T-helper 2 cell treated with Interferon-gamma antibody and Interleukin-4, amounts not matched to agents 5 μg/mL and 100 μg/mL, for 36 hours (primary cell): ENCODE results near the gene FAM149B1.

Source experiments
- DNase-seq: peaks from one replicate; pipeline ENCODE4 v3.0.0; 2021; ENCODE audit warnings: low spot score
- H3K27ac Mint-ChIP-seq: one replicate; pipeline ENCODE4 v1.8.0; 2021; ENCODE audit warnings: mild to moderate bottlenecking, mixed read lengths
- H3K27me3 Mint-ChIP-seq: one replicate; pipeline ENCODE4 v1.8.0; 2021; ENCODE audit warnings: low read depth, mixed read lengths
- H3K36me3 Mint-ChIP-seq: one replicate; pipeline ENCODE4 v1.8.0; 2021; ENCODE audit warnings: low read depth, mixed read lengths
- H3K4me1 Mint-ChIP-seq: one replicate; pipeline ENCODE4 v1.8.0; 2021; ENCODE audit warnings: low read depth, mixed read lengths
- H3K4me3 Mint-ChIP-seq: one replicate; pipeline ENCODE4 v1.8.0; 2022; ENCODE audit warnings: mild to moderate bottlenecking, moderate library complexity, mixed read lengths
- H3K9me3 Mint-ChIP-seq: one replicate; pipeline ENCODE4 v1.8.0; 2021; ENCODE audit warnings: mixed read lengths

The FAM149B1 gene

DNA sequence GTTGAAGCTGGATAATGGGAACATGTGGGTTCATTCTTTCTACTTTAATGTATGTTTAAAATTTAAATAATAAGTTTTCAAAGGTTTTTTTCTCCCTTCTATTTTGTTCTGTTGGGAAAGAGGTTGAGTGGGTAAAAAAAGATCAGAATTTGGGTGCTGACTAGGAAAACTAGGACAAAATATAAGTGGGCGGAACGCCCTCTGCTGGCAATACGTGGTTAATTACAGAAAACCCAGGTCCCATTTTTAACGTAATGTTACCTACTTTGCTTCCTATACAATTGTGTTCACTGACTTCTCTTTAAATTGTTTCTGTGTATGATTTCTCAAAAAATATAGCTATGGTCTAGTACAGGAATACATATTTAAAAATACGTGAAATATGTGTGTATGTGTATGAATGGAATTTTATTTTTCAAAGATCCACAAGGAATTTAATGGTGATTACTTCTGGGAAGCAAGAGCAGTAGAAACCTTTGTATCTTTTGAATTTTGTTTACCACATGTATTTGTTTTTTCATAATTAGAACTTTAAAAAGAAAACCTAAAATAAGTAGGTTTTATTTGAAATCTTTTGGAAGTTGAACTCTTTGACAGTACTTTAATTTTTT lies 8.8 kb upstream of the FAM149B1 start:
- Mint-ChIP-seq H3K4me1 (peaks cover 28% of the 10 kb centered on the region), H3K4me3 (no peak overlapping the region), H3K36me3 (peaks cover 48% of the 10 kb centered on the region), H3K9me3 (no peaks in the 10 kb centered on the region), H3K27me3 (no peaks in the 10 kb centered on the region), H3K27ac (no peak overlapping the region)
- peak; percentile 25 for DNase-seq

DNA sequence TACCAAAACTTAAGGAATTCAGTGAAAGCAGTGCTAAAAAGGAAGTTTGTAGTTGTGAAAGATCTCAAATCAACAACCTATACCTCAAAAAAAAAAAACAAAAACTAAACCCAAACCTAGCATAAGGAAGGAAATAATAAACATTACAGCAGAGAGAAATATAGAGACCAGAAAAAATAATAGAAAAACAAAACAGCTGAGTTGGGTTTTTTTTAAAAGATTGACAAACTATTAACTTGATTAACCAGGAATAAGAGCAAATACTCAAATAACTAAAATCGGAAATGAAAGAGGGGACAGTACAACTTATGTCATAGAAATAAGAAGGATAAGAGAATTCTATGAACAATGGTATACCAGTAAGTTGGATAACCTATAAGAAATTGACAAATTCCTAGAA lies 6.8 kb upstream of the FAM149B1 start:
- Mint-ChIP-seq H3K4me3 (no peak overlapping the region), H3K36me3 (peaks cover 41% of the 10 kb centered on the region), H3K4me1 (peaks cover 34% of the 10 kb centered on the region), H3K9me3 (no peaks in the 10 kb centered on the region), H3K27ac (no peak overlapping the region), H3K27me3 (no peaks in the 10 kb centered on the region)
- DNase-seq: no peak

DNA sequence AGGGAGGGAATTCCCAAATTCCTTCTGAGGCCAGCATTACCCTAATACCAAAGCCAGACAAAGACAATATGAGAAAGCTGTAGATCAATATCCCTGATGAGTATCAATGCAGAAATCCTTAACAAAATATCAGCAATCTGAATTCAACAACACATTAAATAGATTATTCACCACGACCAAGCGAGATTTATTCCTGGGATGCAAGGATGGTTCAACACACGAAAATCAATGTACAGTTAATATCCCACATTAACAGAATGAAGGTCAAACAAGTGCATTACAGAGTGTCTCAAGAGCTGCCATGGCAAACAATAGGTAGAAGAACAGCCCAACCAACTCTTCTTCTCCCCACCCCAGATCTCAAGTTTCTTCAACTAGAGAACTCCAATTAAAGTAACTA lies 6.3 kb upstream of the FAM149B1 start:
- no peak overlapping the region for H3K27ac Mint-ChIP-seq
- H3K4me1 Mint-ChIP-seq: peaks cover 40% of the 10 kb centered on the region
- H3K36me3 Mint-ChIP-seq: peaks cover 39% of the 10 kb centered on the region
- no peaks in the 10 kb centered on the region for H3K9me3 Mint-ChIP-seq
- no peak overlapping the region for H3K4me3 Mint-ChIP-seq
- no peaks in the 10 kb centered on the region for H3K27me3 Mint-ChIP-seq
- DNase-seq: no peak

DNA sequence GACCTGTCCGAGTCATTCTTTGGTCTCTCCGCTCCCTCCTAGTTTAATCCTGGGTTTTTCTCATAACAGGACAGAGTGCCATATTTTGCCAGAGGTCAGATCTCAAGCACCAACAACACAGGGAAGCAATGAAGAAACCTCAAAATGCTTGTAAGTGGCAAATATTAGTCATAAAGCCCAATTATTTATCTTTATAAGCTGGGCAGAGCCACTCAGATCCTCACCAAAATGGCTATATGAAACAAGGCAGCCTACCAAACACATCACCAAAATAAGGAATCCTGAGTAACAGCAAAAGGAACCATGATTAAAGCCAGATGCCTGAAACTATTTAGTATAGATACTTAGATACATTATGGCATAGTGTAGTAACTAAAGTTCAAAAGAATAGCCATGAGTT lies 4.8 kb upstream of the FAM149B1 start:
- peaks cover 42% of the 10 kb centered on the region for H3K36me3 Mint-ChIP-seq
- peak overlapping the region; percentile 12 for H3K27ac Mint-ChIP-seq
- peaks cover 52% of the 10 kb centered on the region for H3K4me1 Mint-ChIP-seq
- H3K4me3 Mint-ChIP-seq: no peak overlapping the region
- no peak for DNase-seq
- H3K9me3 Mint-ChIP-seq: no peaks in the 10 kb centered on the region
- H3K27me3 Mint-ChIP-seq: no peaks in the 10 kb centered on the region

DNA sequence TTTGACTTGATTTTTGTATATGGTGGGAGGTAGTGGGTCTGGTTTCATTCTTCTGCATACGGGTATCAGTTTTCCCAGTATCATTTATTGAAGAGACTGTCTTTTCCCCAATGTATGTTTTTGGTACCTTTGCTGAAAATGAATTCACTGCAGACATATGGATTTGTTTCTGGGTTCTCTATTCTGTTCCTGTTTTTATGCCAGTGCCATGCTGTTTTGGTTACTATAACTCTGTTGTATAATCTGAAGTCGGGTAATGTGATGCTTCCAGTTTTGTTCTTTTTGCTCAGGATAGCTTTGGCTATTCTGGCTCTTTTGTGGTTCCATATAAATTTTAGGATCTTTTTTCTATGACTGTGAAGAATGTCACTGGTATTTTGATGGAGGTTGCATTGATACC lies 947 bp upstream of the FAM149B1 start:
- Mint-ChIP-seq H3K4me1 (peaks cover 42% of the 10 kb centered on the region), H3K27ac (peak overlapping the region; percentile 100), H3K27me3 (no peaks in the 10 kb centered on the region), H3K36me3 (peaks cover 28% of the 10 kb centered on the region), H3K9me3 (no peaks in the 10 kb centered on the region), H3K4me3 (peak overlapping the region; percentile 100)
- DNase-seq: no peak

DNA sequence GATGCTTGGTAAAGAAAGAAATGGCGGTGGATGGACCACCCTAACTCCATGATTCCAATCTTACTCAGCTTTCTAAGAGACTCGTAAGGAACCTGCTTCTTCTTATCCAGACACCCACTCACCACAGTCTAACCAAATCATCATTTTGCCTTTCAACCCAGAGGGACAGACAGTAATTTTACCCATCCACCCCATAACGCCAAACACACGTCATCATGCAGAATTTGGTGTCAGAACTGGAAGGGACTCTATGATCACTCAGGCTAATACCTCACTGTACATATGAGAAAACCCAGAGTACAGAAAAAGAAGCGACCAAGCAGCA lies 499 bp upstream of the FAM149B1 start:
- Mint-ChIP-seq H3K4me1 (peaks cover 39% of the 10 kb centered on the region), H3K27me3 (no peaks in the 10 kb centered on the region), H3K9me3 (no peaks in the 10 kb centered on the region), H3K4me3 (peak overlapping the region; percentile 100), H3K36me3 (peaks cover 24% of the 10 kb centered on the region), H3K27ac (peak overlapping the region; percentile 100)
- peak; percentile 19 for DNase-seq

DNA sequence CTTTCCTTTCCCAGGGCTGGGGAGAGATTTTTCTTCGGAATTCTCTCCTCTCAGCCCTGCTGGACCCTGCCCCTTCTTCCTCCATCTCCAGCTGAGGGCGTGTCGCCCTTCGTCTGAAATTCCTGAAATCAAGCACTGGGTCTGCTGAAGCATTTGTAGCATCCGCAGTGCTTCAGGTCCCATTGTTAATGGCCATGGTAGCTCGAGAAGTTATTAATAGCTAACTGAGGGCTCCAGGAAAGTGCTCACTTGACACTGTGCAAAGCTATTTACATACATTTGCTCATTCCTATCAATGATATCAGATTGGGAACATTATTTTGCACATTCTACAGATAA lies 515 bp downstream of the FAM149B1 start:
- Mint-ChIP-seq H3K36me3 (peaks cover 20% of the 10 kb centered on the region), H3K27me3 (no peaks in the 10 kb centered on the region), H3K4me1 (peaks cover 34% of the 10 kb centered on the region), H3K9me3 (no peaks in the 10 kb centered on the region), H3K4me3 (peak overlapping the region; percentile 92), H3K27ac (peak overlapping the region; percentile 91)
- DNase-seq: no peak

DNA sequence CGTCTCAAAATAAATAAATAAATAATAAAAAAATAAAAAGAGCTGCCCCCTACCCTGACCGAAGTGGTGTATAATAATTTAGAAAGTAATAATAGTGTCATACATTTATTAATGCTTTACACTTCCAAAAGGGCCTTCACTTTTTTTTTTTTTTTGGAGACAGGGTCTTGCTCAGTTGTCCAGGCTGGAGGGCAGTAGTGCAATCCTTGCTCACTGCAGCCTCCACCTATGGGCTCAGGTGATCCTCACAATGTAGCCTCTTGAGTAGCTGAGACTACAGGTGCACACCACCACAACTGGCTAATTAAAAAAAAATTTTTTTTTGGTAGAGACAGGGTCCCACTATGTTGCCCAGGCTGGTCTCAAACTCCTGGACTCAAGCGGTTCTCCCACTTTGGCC lies 1.4 kb downstream of the FAM149B1 start:
- peak overlapping the region; percentile 54 for H3K4me3 Mint-ChIP-seq
- H3K27ac Mint-ChIP-seq: peak overlapping the region; percentile 26

DNA sequence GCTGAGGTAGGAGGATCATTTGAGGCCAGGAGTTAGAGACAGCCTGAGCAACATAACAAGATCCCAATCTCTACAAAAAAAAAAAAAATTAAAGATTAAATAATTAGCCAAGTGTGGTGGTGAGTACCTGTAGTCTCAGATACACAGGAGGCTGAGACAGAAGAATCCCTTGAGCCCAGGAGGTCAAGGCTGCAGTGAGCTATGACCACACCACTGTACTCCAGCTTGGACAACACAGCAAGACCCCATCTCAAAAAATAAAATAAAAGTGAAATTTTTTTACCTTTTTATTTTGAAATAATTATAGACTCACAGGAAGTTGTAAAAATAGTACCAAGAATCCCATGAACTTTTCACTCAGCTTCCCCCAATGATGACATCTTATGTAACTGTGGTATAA lies 4.9 kb downstream of the FAM149B1 start:
- no peak overlapping the region for H3K27ac Mint-ChIP-seq

More for the DNA sequence above, 1.4 kb downstream of the FAM149B1 start:
- peaks cover 31% of the 10 kb centered on the region for H3K4me1 Mint-ChIP-seq
- no peak for DNase-seq
- no peaks in the 10 kb centered on the region for H3K9me3 Mint-ChIP-seq
- no peaks in the 10 kb centered on the region for H3K27me3 Mint-ChIP-seq
- peaks cover 16% of the 10 kb centered on the region for H3K36me3 Mint-ChIP-seq

DNA sequence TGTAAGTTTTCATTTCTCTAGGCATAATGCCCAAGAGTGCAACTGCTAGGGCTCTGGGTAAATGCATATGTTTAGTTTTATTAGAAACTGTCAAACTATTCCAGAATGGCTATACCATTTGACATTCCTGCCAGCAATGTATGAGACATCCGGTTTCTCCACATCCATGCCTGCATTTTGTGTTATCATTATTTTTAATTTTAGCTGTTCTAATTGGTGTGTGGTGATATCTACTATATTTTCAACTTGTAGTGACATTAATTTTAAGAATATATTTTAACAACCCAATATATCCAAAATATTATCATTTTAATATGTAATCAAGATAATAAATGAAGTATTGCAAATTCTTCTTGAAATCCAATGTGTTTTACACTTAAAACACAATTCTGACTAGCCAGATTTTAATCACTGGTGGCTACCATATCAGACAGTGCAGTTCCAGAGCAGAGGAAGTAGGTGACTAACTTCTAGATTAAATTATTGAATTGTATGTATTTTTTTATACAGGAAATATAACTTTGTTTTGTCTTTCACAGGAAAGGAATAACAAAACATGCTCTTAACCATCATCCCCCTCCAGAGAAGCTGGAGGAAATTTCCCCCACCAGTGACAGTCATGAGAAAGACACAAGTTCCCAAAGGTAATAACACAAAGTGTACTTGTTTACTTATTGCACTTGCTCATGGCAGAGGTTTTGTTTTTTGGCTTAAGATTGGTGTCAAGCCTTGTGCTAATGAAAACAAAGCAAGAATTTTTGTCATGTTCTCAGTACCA lies 6.4 kb downstream of the FAM149B1 start:
- no peak for DNase-seq
- no peaks in the 10 kb centered on the region for H3K9me3 Mint-ChIP-seq

More for the DNA sequence above, 4.9 kb downstream of the FAM149B1 start:
- H3K36me3 Mint-ChIP-seq: peaks cover 9% of the 10 kb centered on the region
- H3K27me3 Mint-ChIP-seq: no peaks in the 10 kb centered on the region
- H3K4me1 Mint-ChIP-seq: peaks cover 8% of the 10 kb centered on the region
- DNase-seq: no peak
- H3K9me3 Mint-ChIP-seq: no peaks in the 10 kb centered on the region
- no peak overlapping the region for H3K4me3 Mint-ChIP-seq

DNA sequence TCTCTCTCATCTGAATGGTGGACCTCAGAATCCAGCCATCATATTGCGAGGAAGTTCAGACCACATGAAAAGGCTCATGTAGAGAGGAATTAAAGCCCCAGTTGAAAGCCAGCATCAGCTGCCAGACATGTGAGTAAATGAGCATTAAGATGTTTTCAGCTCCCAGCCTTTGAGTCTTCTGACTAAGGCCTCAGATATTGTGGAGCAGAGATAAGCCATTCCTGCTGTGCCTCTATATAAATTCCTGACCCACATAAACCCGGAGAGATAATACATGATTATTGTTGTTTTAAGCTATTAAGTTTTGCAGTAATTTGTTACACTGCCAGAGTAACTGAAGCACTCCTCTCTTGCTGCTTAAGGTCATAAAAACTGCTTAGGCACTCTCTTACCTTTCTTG lies 14.6 kb downstream of the FAM149B1 start:
- no peaks in the 10 kb centered on the region for H3K27me3 Mint-ChIP-seq
- no peak for DNase-seq
- H3K36me3 Mint-ChIP-seq: peaks cover 19% of the 10 kb centered on the region
- no peak overlapping the region for H3K4me3 Mint-ChIP-seq
- H3K9me3 Mint-ChIP-seq: no peaks in the 10 kb centered on the region
- H3K4me1 Mint-ChIP-seq: no peaks in the 10 kb centered on the region
- H3K27ac Mint-ChIP-seq: no peak overlapping the region

More for the DNA sequence above, 6.4 kb downstream of the FAM149B1 start:
- Mint-ChIP-seq H3K36me3 (peaks cover 6% of the 10 kb centered on the region), H3K27me3 (no peaks in the 10 kb centered on the region), H3K27ac (no peak overlapping the region), H3K4me3 (no peak overlapping the region), H3K4me1 (peaks cover under 1% of the 10 kb centered on the region)

DNA sequence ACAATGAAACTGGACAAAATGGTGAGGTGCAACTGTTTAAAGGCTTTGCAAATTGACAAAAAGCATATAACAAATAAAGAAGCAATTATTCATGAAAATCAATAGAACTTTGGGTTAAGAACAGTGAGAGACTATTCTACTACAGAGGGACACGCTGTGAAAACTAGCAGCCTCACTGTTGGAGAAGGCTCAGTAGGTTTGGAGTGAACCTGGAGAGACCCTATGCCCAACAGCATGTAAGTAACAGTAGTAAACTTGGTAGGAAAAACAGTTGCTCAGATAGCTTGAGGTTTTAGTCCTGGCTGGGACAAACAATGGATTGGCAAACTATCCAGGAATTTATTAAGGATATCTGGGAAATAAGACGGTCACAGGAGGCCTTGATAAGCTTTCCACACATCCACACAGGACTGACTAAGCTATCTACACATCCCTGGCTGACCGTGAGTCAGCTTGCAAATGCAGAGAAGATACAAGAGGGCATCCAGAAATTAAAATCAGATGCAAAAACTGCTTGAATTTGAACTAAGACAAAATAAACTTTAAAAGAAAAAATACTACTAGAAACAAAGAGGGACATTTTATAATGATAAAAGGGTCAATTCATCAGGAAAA lies 15.9 kb downstream of the FAM149B1 start:
- no peak overlapping the region for H3K27ac Mint-ChIP-seq
- no peaks in the 10 kb centered on the region for H3K27me3 Mint-ChIP-seq
- no peaks in the 10 kb centered on the region for H3K4me1 Mint-ChIP-seq
- no peak for DNase-seq
- no peak overlapping the region for H3K4me3 Mint-ChIP-seq
- peaks cover 17% of the 10 kb centered on the region for H3K36me3 Mint-ChIP-seq
- no peaks in the 10 kb centered on the region for H3K9me3 Mint-ChIP-seq

DNA sequence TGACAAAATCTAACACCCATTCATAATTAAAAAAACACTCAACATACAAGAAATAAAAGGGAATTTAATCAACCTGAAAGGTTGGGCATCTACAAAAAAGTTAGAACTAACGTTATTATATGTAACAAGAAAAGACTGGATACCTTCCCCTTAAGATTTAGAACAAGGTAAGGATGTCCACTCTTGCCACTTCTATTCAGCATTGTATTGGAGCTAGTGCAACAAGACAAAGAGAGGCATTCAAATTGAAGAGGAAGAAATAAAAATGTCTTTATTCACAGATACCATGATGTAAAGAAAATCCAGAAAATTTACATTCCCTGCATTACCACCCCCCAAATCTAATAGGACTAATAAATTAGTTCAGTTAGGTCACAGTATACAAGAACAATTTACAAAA lies 18.3 kb downstream of the FAM149B1 start:
- Mint-ChIP-seq H3K27ac (no peak overlapping the region), H3K4me1 (no peaks in the 10 kb centered on the region), H3K36me3 (peaks cover 11% of the 10 kb centered on the region), H3K4me3 (no peak overlapping the region), H3K9me3 (no peaks in the 10 kb centered on the region), H3K27me3 (no peaks in the 10 kb centered on the region)
- no peak for DNase-seq

DNA sequence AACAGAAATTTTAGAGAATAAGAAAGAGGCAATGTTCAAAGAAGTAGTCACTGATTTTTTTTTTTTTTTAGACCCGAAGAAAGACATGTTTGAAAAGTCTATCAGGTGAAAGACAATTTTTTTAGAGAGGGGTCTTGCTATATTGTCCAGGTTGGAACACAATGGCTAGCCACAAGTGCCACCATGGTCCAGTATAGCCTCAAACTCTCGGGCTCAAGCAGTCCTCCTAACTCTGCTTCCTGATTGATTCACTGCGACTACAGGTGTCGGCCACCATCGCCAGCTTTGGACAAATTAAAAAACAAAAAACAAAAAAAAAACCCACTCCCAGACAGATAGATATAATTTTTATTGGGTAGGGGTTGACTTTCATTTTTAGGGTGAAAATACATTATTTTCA lies 22.3 kb downstream of the FAM149B1 start:
- H3K36me3 Mint-ChIP-seq: no peaks in the 10 kb centered on the region
- no peaks in the 10 kb centered on the region for H3K9me3 Mint-ChIP-seq
- no peaks in the 10 kb centered on the region for H3K27me3 Mint-ChIP-seq
- no peak for DNase-seq
- no peaks in the 10 kb centered on the region for H3K4me1 Mint-ChIP-seq
- H3K4me3 Mint-ChIP-seq: no peak overlapping the region
- H3K27ac Mint-ChIP-seq: no peak overlapping the region
